ENCODE data around the gene CD300A. TPM values are rescaled to one million over a fixed set of nuclear protein-coding genes. Genes with fewer than 3 reads are reported as not detected.

CD300A gene
- total RNA-seq, 1 experiment from 2014 or later = not detected

DNA sequence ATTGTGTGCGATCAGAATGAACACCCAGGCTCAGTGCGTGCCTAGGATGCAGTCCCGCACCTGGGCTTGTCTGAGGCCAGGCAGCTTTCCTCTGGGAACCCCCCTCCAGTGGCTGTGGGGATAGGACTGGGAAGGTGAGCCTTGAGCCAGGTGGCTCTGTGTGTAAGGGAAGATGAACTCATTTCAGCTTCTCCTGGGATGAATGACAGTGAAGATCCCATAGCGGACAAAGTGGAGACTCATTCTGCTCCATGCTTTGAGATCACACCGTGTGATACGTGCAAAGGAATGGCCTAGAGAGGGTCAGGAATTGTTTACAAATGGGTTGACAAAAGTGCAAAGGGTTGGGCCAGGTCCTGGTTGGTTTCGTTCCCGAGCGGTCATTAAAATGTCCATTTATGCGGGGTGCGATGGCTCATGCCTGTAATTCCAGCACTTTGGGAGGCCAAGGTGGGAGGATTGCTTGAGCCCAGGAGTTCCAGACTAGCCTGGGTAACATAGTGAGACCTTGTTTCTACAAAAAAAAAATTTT is 18.7 kb upstream of the CD300A start:
- intact Hi-C loops (cut with micrococcal nuclease) = no loop called here

DNA sequence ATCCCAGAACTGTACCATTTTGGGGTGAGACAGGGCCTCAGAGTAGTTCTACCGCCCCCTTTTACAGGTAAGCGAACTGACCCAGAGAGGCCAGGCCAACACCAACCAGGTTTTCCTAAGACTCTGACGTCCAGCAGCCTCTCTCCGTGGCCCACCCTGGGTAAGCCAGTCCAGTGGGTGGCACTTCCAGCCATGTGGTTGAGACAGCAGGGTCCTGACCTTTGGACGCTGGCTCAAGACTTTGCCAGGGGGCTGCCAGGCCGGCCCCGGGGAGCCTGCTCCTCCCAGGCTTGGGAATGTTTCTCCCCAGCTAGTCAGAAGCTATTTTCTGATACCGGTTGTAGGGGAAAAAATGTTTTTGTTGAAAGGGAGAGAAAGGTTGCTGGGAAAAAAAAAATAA is 17.7 kb upstream of the CD300A start:
- ATAC-seq (no peak), DNase-seq (no peak)
- no peak overlapping the region for H3K4me3 ChIP-seq (ENCODE audit: low read length)
- BruUV-seq (replicated peaks) = no TSS peak
- H4K20me1 ChIP-seq (ENCODE audit: low read length) = no peaks in the 10 kb centered on the region
- H3K4me1 ChIP-seq (ENCODE audit: insufficient read depth, low read length) = peaks cover 5% of the 10 kb centered on the region
- H3K9ac ChIP-seq (ENCODE audit: low read length) = no peak overlapping the region
- no peaks in the 10 kb centered on the region for H3K79me2 ChIP-seq (ENCODE audit: low read length)
- H3K9me3 ChIP-seq (ENCODE audit: low read length) = no peaks in the 10 kb centered on the region
- no peaks in the 10 kb centered on the region for H3F3A ChIP-seq (ENCODE audit: low read length, unreplicated experiment)
- intact Hi-C loops (cut with micrococcal nuclease) = no loop called here
- H3K27me3 ChIP-seq (ENCODE audit: low read length) = no peaks in the 10 kb centered on the region
- no peaks in the 10 kb centered on the region for H3K9me2 ChIP-seq (replicated peaks; ENCODE audit: low read length)
- H3K27ac ChIP-seq (ENCODE audit: low read length) = no peak overlapping the region
- ChIA-PET CTCF (no interaction called here), POLR2A (ENCODE audit: unreplicated experiment) (no interaction called here)
- no peak overlapping the region for H2AFZ ChIP-seq (ENCODE audit: low read length)
- TF ChIP-seq, protein P1, sequence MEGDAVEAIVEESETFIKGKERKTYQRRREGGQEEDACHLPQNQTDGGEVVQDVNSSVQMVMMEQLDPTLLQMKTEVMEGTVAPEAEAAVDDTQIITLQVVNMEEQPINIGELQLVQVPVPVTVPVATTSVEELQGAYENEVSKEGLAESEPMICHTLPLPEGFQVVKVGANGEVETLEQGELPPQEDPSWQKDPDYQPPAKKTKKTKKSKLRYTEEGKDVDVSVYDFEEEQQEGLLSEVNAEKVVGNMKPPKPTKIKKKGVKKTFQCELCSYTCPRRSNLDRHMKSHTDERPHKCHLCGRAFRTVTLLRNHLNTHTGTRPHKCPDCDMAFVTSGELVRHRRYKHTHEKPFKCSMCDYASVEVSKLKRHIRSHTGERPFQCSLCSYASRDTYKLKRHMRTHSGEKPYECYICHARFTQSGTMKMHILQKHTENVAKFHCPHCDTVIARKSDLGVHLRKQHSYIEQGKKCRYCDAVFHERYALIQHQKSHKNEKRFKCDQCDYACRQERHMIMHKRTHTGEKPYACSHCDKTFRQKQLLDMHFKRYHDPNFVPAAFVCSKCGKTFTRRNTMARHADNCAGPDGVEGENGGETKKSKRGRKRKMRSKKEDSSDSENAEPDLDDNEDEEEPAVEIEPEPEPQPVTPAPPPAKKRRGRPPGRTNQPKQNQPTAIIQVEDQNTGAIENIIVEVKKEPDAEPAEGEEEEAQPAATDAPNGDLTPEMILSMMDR (conservative IDR thresholded peaks at IDR 0.05; ENCODE audit: low read depth, low read length) = no peak
- TF ChIP-seq EZH2 (IDR thresholded peaks at IDR 0.05; ENCODE audit: low read length, unreplicated experiment) = no peak
- TF ChIP-seq EZH2phosphoT487 (IDR thresholded peaks at IDR 0.05; ENCODE audit: borderline replicate concordance, low read length) = no peak
- H3K4me2 ChIP-seq (ENCODE audit: low read length) = no peak overlapping the region
- H3K36me3 ChIP-seq (ENCODE audit: low read depth, low read length) = peaks cover 23% of the 10 kb centered on the region; the same call in 1 of the 2 replicates

More for the DNA sequence above, 18.7 kb upstream of the CD300A start:
- Histone ChIP-seq H3K4me3 (ENCODE audit: low read length) (no peak overlapping the region), H3K9me3 (ENCODE audit: low read length) (no peaks in the 10 kb centered on the region), H3K36me3 (ENCODE audit: low read depth, low read length) (peaks cover 26% of the 10 kb centered on the region; the same call in 1 of the 2 replicates), H3K4me1 (ENCODE audit: insufficient read depth, low read length) (peaks cover 7% of the 10 kb centered on the region), H3K9ac (ENCODE audit: low read length) (no peak overlapping the region), H4K20me1 (ENCODE audit: low read length) (no peaks in the 10 kb centered on the region), H2AFZ (ENCODE audit: low read length) (no peak overlapping the region), H3K27ac (ENCODE audit: low read length) (no peak overlapping the region), H3K4me2 (ENCODE audit: low read length) (no peak overlapping the region), H3K27me3 (ENCODE audit: low read length) (no peaks in the 10 kb centered on the region), H3K9me2 (replicated peaks; ENCODE audit: low read length) (no peaks in the 10 kb centered on the region), H3F3A (ENCODE audit: low read length, unreplicated experiment) (no peaks in the 10 kb centered on the region), H3K79me2 (ENCODE audit: low read length) (no peaks in the 10 kb centered on the region)
- BruUV-seq (replicated peaks) = no TSS peak
- DNase-seq (no peak), ATAC-seq (no peak)
- TF ChIP-seq, protein P1 (conservative IDR thresholded peaks at IDR 0.05; ENCODE audit: low read depth, low read length) = no peak
- TF ChIP-seq EZH2 (IDR thresholded peaks at IDR 0.05; ENCODE audit: low read length, unreplicated experiment) = no peak
- no peak for TF ChIP-seq EZH2phosphoT487 (IDR thresholded peaks at IDR 0.05; ENCODE audit: borderline replicate concordance, low read length)
- POLR2A ChIA-PET (ENCODE audit: unreplicated experiment) = interaction anchor here (0.6 kb wide), 1 partner anchor 17 kb away, joined by 5 read pairs; no protein-coding TSS in a partner anchor
- CTCF ChIA-PET = no interaction called here

DNA sequence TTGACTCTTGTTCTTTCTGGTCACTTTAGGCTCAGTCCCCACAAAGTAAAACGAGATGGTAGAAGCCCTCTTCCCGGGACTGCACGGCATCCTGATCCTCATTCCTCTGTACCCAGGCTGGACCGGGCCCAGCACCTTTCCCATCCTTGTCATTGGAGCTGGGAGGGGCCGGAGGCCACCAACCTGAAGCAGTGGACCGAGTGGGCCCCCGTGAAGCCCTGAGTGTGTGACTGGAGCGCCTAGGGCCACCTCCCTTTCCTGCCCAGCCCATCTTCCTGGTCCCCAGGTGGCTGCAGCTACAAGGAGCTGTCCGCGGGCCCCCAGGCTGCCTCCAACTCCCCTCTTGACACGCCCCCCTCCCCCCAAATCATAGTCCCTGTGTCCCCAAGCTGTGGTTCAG is 17.1 kb upstream of the CD300A start:
- no TSS peak for BruUV-seq (replicated peaks)
- POLR2A ChIA-PET (ENCODE audit: unreplicated experiment) = no interaction called here
- no peak for ATAC-seq

More for the DNA sequence above, 17.1 kb upstream of the CD300A start:
- no peak for TF ChIP-seq EZH2phosphoT487 (IDR thresholded peaks at IDR 0.05; ENCODE audit: borderline replicate concordance, low read length)
- TF ChIP-seq EZH2 (IDR thresholded peaks at IDR 0.05; ENCODE audit: low read length, unreplicated experiment) = no peak
- TF ChIP-seq, protein P1 (conservative IDR thresholded peaks at IDR 0.05; ENCODE audit: low read depth, low read length) = no peak
- H3K9me2 ChIP-seq (replicated peaks; ENCODE audit: low read length) = no peaks in the 10 kb centered on the region
- intact Hi-C loops (cut with micrococcal nuclease) = no loop called here
- no peak overlapping the region for H3K4me3 ChIP-seq (ENCODE audit: low read length)
- no peak overlapping the region for H3K9ac ChIP-seq (ENCODE audit: low read length)
- H3K4me2 ChIP-seq (ENCODE audit: low read length) = no peak overlapping the region
- no peaks in the 10 kb centered on the region for H3F3A ChIP-seq (ENCODE audit: low read length, unreplicated experiment)
- no peaks in the 10 kb centered on the region for H3K27me3 ChIP-seq (ENCODE audit: low read length)
- H2AFZ ChIP-seq (ENCODE audit: low read length) = no peak overlapping the region
- peaks cover 18% of the 10 kb centered on the region; the same call in 1 of the 2 replicates for H3K36me3 ChIP-seq (ENCODE audit: low read depth, low read length)
- no peak for DNase-seq
- H3K4me1 ChIP-seq (ENCODE audit: insufficient read depth, low read length) = peaks cover 7% of the 10 kb centered on the region
- H3K79me2 ChIP-seq (ENCODE audit: low read length) = no peaks in the 10 kb centered on the region
- H4K20me1 ChIP-seq (ENCODE audit: low read length) = no peaks in the 10 kb centered on the region
- H3K27ac ChIP-seq (ENCODE audit: low read length) = no peak overlapping the region
- no peaks in the 10 kb centered on the region for H3K9me3 ChIP-seq (ENCODE audit: low read length)
- CTCF ChIA-PET = no interaction called here
